GM19463 (cell line): Measurements from ENCODE around the gene TCTN2.

Experiments used
- ATAC-seq: cut with Tn5 transposase; IDR thresholded peaks from one replicate; pipeline ENCODE4 v1.9.1; 2021; ENCODE audit warnings: mild to moderate bottlenecking, moderate library complexity; ENCODE audit not compliant: unreplicated experiment

Gene TCTN2

DNA sequence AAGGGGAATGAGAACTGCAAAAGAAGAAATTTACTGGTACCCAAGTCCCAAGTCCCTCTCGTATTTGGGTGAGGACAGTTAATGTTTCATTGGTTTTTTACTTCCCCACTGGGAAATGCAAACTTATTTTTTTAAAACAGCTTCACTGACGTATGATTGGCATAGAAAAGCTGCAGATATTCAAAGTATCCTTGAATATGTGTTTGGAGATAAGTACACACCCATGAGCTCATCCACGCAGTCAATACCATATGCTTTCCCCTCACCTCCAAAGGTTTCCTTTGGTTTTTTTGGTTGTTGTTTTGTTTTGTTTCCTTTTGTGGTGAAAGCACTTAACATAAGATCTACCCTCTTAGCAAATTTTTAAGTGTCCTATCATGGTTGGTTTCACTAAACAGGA lies 13.1 kb downstream of the TCTN2 start:
- no peak for ATAC-seq

DNA sequence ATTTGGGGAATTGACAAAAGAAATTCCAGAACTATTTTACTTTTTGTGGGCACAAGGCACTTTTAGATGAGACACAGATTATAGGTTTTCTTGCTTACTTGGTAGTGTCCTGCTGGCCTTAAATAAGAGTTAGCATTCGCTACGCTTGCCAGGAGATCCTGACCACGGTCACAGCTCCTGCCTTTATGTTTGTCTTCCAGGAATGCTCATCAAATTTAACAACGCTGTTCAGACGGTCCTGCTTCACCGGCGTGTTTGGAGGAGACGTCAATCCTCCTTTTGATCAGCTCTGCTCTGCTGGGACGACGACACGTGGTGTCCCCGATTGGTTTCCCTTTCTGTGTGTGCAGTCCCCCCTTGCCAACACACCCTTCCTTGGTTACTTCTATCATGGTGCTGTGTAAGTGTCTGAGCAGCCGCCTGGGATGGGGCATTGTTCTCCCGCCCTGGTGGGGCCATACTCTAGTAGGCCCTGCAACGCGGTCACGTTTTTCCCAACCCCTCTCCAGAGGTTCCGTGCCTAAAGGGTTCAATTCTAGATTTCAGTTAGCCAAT lies 15.8 kb downstream of the TCTN2 start:
- ATAC-seq: no peak

DNA sequence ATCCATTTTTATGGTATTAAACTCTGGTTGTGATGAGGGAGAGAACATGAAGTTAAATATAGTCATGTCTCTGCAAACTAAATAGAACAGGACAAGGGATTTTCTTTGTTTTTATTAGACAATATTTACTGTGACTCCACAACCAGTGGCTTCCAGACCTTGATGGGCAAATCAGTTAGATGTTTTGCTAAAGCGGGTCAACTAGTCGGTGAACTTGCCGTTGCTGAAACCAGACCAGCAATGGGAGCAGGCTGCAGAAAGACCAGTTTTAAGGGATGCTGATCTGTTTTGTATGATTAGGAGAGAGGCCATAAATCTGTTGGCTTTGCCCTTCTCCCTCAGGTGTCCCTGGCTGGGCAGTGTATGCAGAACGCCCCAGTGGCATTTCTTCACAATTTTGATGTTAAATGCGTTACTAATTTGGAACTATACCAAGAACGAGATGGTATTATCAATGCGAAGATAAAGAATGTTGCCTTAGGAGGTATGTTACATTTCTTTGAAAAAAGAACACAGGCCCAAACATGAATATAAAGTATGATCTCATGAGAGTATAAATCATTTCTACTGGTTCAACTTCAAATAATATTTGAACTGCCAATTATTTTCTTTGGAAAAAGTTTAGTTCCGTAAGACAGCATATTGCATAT lies 19.4 kb downstream of the TCTN2 start:
- ATAC-seq: no peak

DNA sequence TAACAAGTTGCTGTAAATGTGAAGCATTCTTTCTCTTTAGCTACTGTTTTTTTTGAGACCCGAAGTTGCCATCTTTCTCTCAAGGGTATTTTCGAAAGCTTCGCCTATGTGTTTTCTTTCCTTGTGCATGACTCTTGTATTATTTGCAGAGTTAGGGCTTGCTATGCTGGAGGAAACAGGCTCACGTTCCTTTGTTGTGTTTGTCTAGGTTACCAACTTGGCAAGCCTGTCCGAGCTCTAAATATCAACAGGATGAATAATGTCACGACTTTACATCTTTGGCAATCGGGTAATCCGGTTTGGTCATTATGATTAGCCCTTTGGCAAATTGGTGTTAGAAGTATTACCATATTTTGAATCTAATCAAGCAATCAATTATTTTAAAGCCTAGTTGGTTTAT lies 25.3 kb downstream of the TCTN2 start:
- ATAC-seq: no peak

DNA sequence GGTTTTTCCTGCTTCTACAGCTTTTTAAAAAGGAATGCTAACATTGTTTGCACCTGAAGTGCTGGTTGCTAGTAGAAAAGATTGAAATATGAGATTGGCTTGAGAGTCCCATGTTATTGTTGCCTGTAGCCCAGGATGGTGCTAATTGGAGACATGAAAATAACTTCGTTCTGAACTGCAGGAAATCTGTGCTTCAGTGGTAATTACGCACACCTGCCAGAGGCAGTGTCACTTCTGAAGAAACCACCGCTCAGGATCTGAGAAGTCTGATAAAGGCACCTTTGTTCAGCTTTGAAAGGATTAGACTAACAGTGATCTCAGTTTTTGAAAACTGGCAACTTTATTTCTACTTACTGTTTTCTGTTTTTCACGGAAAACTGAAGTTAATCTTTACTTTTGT lies 25.7 kb downstream of the TCTN2 start:
- ATAC-seq: no peak

DNA sequence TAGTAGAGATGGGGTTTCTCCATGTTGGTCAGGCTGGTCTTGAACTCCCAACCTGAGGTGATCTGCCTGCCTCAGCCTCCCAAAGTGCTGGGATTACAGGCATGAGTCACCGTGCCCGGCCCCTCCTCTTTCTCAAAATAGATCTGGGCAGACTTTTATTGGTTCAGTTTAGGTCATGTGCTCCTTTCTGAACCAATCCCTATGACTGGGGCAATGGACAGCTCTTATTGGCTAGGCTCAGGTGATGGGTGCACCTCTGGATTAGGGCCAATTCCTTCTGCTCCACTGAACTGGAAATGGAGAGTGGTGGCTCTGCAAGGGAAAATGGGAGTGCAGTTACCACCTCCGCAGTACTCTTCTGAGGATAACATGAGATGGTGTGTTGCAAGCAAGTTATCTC lies 35.0 kb downstream of the TCTN2 start:
- no peak for ATAC-seq

DNA sequence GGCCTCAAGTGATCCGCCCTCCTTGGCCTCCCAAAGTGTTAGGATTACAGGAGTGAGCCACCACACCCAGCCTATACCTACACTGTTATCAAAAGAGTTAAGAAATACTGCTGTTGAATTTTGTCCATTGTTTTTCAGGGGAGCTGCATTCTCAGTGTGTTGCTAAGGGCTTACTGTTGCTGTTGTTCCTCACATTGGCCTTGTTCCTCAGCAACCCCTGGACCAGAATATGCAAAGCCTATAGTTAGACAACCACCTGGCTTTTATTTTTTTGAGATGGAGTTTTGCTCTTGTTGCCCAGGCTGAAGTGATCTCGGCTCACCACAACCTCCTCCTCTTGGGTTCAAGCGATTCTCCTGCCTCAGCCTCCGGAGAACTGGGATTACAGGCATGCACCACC lies 36.6 kb downstream of the TCTN2 start:
- ATAC-seq: no peak

DNA sequence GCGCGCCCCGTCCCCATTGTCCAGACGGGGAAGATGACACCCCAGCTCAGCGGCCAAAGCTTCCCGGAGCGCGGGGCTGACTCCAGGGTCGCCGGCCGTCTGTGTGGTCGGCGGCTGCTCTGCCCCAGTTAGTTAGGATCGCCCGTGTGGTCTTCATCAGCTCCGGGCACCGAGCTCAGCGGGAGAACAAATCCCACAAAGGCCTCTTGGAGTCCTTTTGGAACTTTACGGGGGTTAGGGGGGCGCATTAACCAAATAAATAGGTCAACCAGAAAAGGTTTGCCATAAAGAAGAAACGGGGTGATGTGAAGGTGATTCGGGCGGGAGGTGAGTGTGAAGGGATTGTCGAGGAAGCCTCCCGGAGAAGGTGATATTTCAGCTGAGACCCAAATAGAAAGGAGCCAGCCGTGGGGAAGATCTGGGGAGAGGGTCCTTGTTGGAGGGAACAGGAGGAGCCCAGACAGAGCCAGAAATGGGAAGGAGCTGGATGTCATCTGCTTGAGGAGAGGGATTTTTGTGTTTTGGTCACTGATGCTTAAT lies 41.9 kb downstream of the TCTN2 start:
- ATAC-seq: no peak

DNA sequence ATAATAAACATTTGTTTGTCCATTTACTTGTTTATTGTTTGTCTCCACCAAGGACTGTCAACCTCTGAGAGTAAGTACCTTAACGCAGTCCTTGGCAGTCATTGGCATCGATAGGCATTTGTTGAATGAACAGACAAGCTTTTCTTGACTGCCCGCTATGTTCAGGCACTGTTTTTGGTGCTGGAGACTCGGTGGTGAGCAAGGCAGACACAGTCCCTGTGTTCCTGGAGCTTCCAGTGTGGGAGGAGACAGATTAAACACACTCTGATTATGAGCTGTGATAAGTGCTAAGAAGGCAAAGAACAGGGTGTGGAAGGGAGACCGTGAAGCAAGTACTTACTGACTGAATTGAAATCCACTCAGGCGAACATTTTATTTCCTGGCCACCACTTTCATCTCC lies 42.5 kb downstream of the TCTN2 start:
- ATAC-seq: no peak

DNA sequence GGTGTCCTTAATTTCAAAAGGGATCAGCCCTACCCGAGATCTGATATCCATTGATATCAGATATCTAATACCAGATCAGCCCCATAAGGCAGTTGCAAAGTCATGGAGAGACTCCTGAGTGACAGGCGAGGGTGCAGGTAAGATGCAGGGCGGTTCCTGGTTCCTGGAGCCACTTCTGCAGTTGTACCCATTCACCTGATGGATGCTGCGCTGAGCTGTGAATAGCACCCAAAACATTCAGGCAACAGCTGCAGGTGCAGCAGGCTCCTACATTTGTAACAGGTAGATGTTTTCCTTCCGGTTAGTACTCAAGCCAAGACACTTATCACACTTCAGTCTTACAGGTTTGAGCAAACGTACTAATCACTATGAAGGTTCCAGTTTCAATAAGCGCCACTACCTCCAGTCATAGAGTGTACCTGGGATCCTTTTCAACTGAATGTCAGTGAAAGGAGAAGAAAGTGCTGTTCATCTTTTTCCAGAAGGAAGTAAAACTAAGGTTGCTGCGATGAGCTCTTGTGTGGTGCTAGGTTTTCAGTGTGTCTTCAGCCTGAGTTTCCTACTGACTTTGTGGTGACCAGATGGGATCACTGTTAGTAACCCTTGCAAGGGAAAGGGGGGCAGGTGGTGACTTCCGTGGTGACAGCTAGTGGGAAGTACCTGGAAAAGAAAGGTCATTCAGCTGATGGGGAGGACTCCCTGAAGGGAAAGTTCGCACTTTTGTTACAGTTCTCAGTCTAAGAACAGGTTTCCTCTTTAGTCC lies 43.1 kb downstream of the TCTN2 start:
- peak; percentile 24 for ATAC-seq

DNA sequence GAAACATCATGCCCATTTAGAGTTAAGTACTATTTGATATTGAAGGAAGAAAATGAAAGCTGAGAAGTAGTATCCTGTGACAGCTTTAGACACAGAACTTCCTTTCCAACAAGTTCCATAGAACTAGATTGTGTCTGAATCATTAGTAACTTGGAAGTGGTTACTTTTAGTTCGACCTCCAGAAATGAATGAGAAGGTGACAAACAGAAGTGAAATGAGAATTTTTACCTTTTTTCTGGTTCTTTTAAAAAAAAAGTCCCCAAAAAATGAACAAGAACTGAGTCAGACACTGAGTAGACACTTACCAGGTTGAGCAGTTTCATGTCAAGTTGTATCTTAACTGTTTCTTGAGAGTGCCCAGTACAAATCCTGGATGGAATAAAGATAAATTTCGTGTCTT lies 44.3 kb downstream of the TCTN2 start:
- ATAC-seq: no peak

DNA sequence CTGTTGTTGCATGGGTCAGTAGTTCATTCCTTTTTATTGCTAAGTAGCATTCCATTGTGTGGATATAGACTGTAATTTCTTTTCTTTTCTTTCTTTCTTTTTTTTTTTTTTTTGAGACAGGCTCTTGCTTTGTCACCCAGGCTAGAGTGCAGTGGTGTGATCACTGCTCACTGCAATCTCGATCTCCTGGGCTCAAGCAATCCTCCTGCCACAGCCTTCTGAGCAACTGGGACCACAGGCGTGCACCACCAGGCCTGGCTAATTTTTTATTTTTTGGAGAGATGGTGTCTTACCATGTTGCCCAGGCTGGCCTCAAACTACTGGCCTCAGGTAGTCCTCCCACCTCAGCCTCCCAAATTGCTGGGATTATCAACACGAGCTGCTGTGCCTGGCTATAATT lies 46.4 kb downstream of the TCTN2 start:
- ATAC-seq: no peak

DNA sequence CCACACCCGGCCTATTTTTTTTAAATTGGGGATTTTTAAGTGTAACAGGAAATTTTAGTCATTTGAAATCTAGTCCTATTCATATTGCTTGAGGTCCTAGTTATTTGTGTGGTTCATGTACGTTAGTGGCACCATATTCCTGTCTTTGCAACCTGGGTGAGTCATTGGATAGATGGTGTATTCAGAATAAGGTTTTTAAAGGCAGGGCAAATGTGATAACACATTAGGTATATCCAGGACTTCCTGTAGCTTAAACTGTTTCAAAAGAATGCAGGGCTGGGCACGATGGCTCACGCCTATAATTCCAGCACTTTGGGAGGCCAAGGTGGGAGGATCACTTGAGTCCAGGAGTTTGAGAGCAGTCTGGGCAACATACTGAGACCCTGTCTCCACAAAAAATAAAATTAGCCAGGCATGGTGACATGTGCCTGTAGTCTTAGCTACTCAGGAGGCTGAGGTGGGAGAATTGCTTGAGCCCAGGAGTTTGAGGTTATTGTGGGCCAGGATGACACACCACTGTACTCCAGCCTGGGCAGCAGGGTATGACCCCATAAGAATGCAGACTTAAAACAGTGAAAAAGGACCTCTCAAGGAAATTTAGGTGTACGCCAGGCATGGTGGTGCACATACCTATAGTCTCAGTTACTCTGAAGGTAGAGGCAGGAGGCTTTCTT lies 49.4 kb downstream of the TCTN2 start:
- no peak for ATAC-seq

DNA sequence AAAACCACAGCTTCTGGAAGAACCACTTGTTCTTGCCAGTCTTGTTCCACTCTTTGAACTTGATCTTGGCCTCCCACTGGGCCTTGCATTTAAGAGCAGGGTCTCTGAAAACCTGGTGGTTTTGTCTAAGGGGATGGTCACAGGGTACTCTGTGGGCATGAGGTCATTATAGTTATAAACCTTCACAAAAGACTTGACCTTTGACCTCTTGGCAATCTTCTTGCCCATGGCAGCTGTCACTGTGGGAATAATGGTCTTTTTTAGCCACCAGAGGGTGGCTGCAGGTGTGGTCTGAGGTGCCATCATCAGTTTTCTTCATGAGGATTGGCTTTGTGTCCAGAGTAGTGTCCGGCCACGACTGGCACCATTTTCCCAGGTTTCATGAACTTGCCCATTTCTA lies 50.3 kb downstream of the TCTN2 start:
- no peak for ATAC-seq

DNA sequence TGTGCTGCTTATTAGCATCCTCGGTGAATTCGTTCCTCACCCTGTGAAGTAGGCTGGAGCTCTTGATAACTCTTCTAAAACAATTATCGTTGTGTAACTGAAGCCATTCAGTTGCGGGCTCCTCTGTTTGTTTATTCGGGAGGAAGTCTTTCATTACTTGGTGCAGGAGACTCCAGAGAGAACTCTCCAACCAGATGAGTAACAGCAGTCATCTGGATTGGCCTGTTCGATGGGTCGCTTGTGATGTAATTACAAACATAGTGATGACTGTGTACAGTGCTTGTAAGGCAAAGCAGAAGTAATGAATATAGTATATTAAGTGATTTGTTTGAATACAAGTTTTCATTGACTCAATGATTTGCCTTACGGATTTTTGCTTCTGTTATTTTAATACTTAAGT lies 52.1 kb downstream of the TCTN2 start:
- ATAC-seq: no peak

DNA sequence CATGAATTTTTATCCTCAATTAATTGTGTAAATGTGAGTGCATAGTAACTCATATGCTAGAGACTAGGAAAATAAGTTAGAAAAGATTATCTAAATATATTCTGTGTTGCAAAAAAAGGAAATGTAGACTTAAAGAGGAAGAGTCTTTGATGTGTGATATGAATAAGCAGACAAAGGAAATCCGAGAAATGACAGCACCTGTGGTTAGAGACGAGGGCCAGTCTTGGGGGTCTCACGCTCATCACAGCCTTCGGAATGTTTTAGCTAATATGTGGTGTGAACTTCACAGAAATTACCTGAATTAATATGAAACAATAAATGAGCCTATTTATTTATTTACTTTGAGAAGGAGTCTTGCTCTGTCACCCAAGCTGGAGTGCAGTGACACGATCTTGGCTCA lies 52.9 kb downstream of the TCTN2 start:
- ATAC-seq: no peak

DNA sequence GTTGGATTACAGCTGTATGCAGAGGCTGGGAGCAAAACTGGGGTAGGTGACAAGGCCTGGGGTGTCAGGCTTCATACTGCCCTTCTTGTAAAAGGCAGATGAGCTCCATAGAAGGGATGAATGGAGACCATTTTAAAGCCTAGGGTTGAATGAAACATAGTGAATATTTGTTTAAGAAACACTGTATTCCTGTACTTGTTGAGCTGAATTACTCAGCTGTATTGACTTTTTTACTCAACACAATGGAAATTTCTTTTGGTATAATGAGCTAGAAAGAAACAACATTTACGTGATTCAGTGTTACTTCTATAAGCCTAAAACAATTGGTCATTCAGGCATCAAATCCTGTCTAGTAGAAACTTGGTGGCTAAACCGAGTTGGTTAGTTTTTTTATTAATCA lies 55.3 kb downstream of the TCTN2 start:
- ATAC-seq: no peak

DNA sequence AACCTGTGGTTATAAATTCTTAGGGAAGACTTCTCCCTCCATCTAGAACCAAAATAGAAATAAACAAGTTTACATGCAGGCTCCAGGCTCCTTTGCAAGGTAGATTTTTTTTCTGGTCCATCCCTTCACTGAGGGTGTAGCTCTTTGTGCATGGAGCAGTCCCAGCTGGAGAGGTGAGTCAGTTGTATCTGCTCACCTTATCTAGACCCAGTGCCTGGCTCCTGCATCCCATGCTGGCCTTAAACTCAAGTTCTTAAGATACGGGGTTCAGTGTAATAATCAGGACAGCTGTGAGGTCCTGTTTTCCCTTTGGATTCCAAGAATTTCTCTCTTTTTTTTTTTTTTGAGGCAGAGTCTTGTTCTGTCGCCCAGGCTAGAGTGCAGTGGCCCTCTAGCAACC lies 56.0 kb downstream of the TCTN2 start:
- ATAC-seq: no peak

DNA sequence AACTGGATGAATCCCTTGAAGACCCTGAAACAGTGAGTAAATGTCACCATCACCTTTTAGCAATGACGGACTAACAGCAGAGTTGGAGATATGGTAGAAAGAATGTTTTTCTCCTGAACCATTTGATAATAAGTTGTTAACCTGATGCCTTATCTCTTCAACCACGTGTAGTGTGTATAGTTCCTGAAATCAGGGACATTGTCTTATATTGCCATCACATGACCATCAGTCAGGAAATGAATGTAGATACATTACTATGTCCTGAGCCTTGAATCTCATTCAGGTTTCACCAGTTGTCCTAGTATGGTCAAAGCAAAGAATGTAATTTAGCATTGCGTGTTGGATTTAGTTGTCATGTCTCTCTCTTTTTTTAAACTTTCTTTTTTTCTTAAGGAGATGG lies 57.0 kb downstream of the TCTN2 start:
- ATAC-seq: no peak

DNA sequence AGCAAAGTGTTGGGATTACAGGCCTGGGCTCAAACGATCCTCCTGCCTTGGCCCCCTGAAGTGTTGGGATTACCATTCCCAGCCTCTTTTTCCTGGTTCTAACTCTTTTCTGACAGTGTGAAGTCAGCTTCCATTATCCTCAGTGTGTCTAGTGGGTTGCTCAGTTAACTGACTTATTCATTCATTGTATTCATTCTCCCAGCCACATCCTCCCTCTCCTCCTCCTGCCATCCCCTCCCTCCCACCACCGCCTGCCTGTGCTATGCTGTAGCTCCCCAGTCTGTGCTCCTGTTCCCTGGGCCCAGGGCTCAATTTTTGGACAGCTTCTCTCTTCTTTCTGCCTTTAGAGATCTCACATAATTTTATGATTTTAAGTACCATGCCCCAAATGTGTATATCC lies 60.7 kb downstream of the TCTN2 start:
- ATAC-seq: no peak

DNA sequence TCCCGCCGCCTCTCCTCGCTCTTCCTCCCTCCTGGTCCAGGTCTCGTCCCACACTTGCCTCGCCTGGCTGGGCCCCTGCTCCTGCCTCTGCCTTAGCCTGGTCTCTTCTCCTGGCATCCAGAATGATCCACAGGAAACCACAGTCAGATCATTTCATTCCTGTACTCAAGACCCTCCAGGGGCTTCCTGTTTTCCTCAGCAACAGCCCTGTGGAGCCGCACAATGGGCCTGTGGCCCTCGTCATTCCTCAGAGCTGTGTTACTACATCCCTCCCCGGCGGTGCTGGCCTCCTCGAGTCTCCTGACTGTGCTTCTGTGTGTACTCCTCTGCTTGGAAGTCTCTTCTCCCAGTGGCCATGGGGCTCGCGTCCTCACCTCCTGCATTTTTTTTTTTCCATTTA lies 61.3 kb downstream of the TCTN2 start:
- no peak for ATAC-seq

DNA sequence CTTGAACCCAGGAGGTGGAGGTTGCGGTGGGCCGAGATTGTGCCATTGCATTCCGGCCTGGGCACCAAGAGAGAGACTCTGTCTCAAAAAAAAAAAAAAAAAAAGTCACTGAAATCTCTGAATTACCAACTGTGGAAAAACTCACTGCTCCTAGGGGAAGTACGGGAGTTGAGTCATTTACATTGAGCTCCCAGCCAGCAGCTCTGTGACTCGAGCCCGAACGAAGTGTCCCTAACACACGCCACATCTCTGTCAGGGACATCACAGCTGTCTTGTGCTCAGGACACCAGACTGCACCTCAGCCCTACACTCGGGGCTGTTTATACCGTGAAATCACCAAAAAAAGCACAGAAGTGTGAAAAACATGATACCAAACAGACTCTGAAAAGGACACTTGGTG lies 62.3 kb downstream of the TCTN2 start:
- ATAC-seq: no peak
